ENCODE data around the gene SLC35G4.
"Not testable (repeated sequence)": the region's sequence is repeated elsewhere in the genome, so short reads cannot be mapped to it uniquely, and the experiment has no call there.

The SLC35G4 gene

GRCh38 chr18:11578799-11579198, 30.6 kb upstream of the SLC35G4 start:
- no peaks in the 10 kb centered on the region for H3K36me3 ChIP-seq (ENCODE audit: control insufficient read depth, insufficient read depth, low read length)
- H3K9me3 ChIP-seq (ENCODE audit: control insufficient read depth, insufficient read depth, low read length) = no peaks in the 10 kb centered on the region
- H3K4me3 ChIP-seq (ENCODE audit: low read length) = no peak overlapping the region
- H3K27ac ChIP-seq (ENCODE audit: low read length) = no peak overlapping the region
- DNase-seq (ENCODE audit: low read depth, low spot score) = no peak
- no peaks in the 10 kb centered on the region for H3K27me3 ChIP-seq (ENCODE audit: control insufficient read depth, insufficient read depth, low read length)
- WGBS (ENCODE audit: insufficient coverage, insufficient read length) = no CpG with 5 or more reads among the region's 3 CpGs
- no peaks in the 10 kb centered on the region for H3K4me1 ChIP-seq (ENCODE audit: control insufficient read depth, insufficient read depth, low read length)

GRCh38 chr18:11579916-11580315, 29.5 kb upstream of the SLC35G4 start:
- Histone ChIP-seq H3K27me3 (ENCODE audit: control insufficient read depth, insufficient read depth, low read length) (no peaks in the 10 kb centered on the region), H3K4me3 (ENCODE audit: low read length) (no peak overlapping the region), H3K27ac (ENCODE audit: low read length) (no peak overlapping the region), H3K9me3 (ENCODE audit: control insufficient read depth, insufficient read depth, low read length) (no peaks in the 10 kb centered on the region), H3K36me3 (ENCODE audit: control insufficient read depth, insufficient read depth, low read length) (no peaks in the 10 kb centered on the region), H3K4me1 (ENCODE audit: control insufficient read depth, insufficient read depth, low read length) (no peaks in the 10 kb centered on the region)
- no CpG with 5 or more reads among the region's 15 CpGs for WGBS (ENCODE audit: insufficient coverage, insufficient read length)
- no peak for DNase-seq (ENCODE audit: low read depth, low spot score)

- H3K4me1 ChIP-seq (ENCODE audit: control insufficient read depth, insufficient read depth, low read length) = no peaks in the 10 kb centered on the region
Measured at GRCh38 chr18:11581286-11581685, 28.1 kb upstream of the SLC35G4 start.

DNA sequence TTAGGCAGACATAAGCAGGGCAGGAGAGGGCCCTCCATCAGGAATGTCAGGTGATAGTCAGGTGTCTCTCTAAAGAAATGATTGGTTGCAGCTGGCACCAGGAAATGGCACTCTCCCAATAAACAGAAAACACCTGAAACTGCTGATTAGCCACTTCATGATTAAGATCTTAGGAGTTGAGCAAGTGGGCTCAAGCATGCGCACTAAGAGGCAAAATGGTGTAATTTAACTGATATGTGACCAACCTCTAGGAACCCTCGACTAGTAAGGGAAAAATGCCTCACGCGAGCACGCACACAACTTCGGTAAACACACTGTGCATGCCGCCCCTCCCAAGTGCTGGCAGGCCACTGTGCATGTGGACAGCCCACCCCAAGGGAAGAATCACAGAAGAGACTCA, 23.8 kb upstream of the SLC35G4 start:
- H3K4me3 ChIP-seq (ENCODE audit: low read length) = no peak overlapping the region
- no CpG with 5 or more reads among the region's 7 CpGs for WGBS (ENCODE audit: insufficient coverage, insufficient read length)

More at GRCh38 chr18:11581286-11581685, 28.1 kb upstream of the SLC35G4 start:
- DNase-seq (ENCODE audit: low read depth, low spot score) = no peak
- H3K27ac ChIP-seq (ENCODE audit: low read length) = no peak overlapping the region
- H3K36me3 ChIP-seq (ENCODE audit: control insufficient read depth, insufficient read depth, low read length) = no peaks in the 10 kb centered on the region
- WGBS (ENCODE audit: insufficient coverage, insufficient read length) = no CpG with 5 or more reads among the region's 2 CpGs
- H3K27me3 ChIP-seq (ENCODE audit: control insufficient read depth, insufficient read depth, low read length) = no peaks in the 10 kb centered on the region
- H3K9me3 ChIP-seq (ENCODE audit: control insufficient read depth, insufficient read depth, low read length) = no peaks in the 10 kb centered on the region
- H3K4me3 ChIP-seq (ENCODE audit: low read length) = no peak overlapping the region

GRCh38 chr18:11586896-11587295, 22.5 kb upstream of the SLC35G4 start:
- Histone ChIP-seq H3K27ac (ENCODE audit: low read length) (no peak overlapping the region), H3K9me3 (ENCODE audit: control insufficient read depth, insufficient read depth, low read length) (no peaks in the 10 kb centered on the region), H3K36me3 (ENCODE audit: control insufficient read depth, insufficient read depth, low read length) (no peaks in the 10 kb centered on the region), H3K27me3 (ENCODE audit: control insufficient read depth, insufficient read depth, low read length) (no peaks in the 10 kb centered on the region), H3K4me3 (ENCODE audit: low read length) (no peak overlapping the region), H3K4me1 (ENCODE audit: control insufficient read depth, insufficient read depth, low read length) (no peaks in the 10 kb centered on the region)
- DNase-seq (ENCODE audit: low read depth, low spot score) = no peak
- WGBS (ENCODE audit: insufficient coverage, insufficient read length) = no CpG with 5 or more reads among the region's 3 CpGs

More for the DNA sequence above, 23.8 kb upstream of the SLC35G4 start:
- Histone ChIP-seq H3K27me3 (ENCODE audit: control insufficient read depth, insufficient read depth, low read length) (no peaks in the 10 kb centered on the region), H3K9me3 (ENCODE audit: control insufficient read depth, insufficient read depth, low read length) (no peaks in the 10 kb centered on the region), H3K4me1 (ENCODE audit: control insufficient read depth, insufficient read depth, low read length) (no peaks in the 10 kb centered on the region), H3K36me3 (ENCODE audit: control insufficient read depth, insufficient read depth, low read length) (no peaks in the 10 kb centered on the region), H3K27ac (ENCODE audit: low read length) (no peak overlapping the region)
- DNase-seq (ENCODE audit: low read depth, low spot score) = no peak

GRCh38 chr18:11587432-11587831, 22.0 kb upstream of the SLC35G4 start:
- WGBS (ENCODE audit: insufficient coverage, insufficient read length) = no CpG with 5 or more reads among the region's 2 CpGs
- Histone ChIP-seq H3K9me3 (ENCODE audit: control insufficient read depth, insufficient read depth, low read length) (no peaks in the 10 kb centered on the region), H3K27ac (ENCODE audit: low read length) (no peak overlapping the region), H3K4me1 (ENCODE audit: control insufficient read depth, insufficient read depth, low read length) (no peaks in the 10 kb centered on the region), H3K27me3 (ENCODE audit: control insufficient read depth, insufficient read depth, low read length) (no peaks in the 10 kb centered on the region), H3K4me3 (ENCODE audit: low read length) (no peak overlapping the region), H3K36me3 (ENCODE audit: control insufficient read depth, insufficient read depth, low read length) (no peaks in the 10 kb centered on the region)
- DNase-seq (ENCODE audit: low read depth, low spot score) = no peak

DNA sequence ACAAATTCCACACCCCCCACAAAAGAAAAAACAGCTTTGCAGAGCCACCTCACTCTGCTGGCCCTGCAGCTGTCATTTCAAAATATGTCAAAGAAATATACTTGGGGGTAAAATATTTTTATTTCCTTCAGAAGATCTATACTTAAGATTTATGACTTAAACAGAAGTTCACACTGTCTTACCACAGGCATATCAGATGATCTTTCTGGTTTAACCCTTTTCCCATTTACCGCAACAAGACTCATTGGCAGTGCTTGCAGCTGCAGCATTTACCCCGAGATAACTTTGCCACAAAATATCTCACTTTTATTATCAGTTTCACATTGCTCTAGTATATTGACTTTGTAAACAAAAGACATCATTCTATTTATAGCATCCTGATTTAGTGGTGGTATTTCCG, 21.6 kb upstream of the SLC35G4 start:
- Histone ChIP-seq H3K27ac (ENCODE audit: low read length) (no peak overlapping the region), H3K9me3 (ENCODE audit: control insufficient read depth, insufficient read depth, low read length) (no peaks in the 10 kb centered on the region), H3K27me3 (ENCODE audit: control insufficient read depth, insufficient read depth, low read length) (no peaks in the 10 kb centered on the region), H3K4me3 (ENCODE audit: low read length) (no peak overlapping the region), H3K36me3 (ENCODE audit: control insufficient read depth, insufficient read depth, low read length) (no peaks in the 10 kb centered on the region), H3K4me1 (ENCODE audit: control insufficient read depth, insufficient read depth, low read length) (no peaks in the 10 kb centered on the region)
- DNase-seq (ENCODE audit: low read depth, low spot score) = no peak
- whole genome bisulfite sequencing (ENCODE audit: insufficient coverage, insufficient read length) = no CpG with 5 or more reads among the region's 3 CpGs

- no peak for DNase-seq (ENCODE audit: low read depth, low spot score)
- H3K27me3 ChIP-seq (ENCODE audit: control insufficient read depth, insufficient read depth, low read length) = no peaks in the 10 kb centered on the region
- no peaks in the 10 kb centered on the region for H3K9me3 ChIP-seq (ENCODE audit: control insufficient read depth, insufficient read depth, low read length)
- 100% methylated on average over 1 of the region's 3 CpGs for WGBS (ENCODE audit: insufficient coverage, insufficient read length)
- no peaks in the 10 kb centered on the region for H3K4me1 ChIP-seq (ENCODE audit: control insufficient read depth, insufficient read depth, low read length)
- no peak overlapping the region for H3K27ac ChIP-seq (ENCODE audit: low read length)
- no peak overlapping the region for H3K4me3 ChIP-seq (ENCODE audit: low read length)
- no peaks in the 10 kb centered on the region for H3K36me3 ChIP-seq (ENCODE audit: control insufficient read depth, insufficient read depth, low read length)
Measured at GRCh38 chr18:11591957-11592356, 17.4 kb upstream of the SLC35G4 start.

GRCh38 chr18:11600321-11600720, 9.1 kb upstream of the SLC35G4 start:
- Histone ChIP-seq H3K27ac (ENCODE audit: low read length) (no peak overlapping the region), H3K4me3 (ENCODE audit: low read length) (no peak overlapping the region), H3K9me3 (ENCODE audit: control insufficient read depth, insufficient read depth, low read length) (no peaks in the 10 kb centered on the region), H3K4me1 (ENCODE audit: control insufficient read depth, insufficient read depth, low read length) (no peaks in the 10 kb centered on the region), H3K36me3 (ENCODE audit: control insufficient read depth, insufficient read depth, low read length) (no peaks in the 10 kb centered on the region), H3K27me3 (ENCODE audit: control insufficient read depth, insufficient read depth, low read length) (no peaks in the 10 kb centered on the region)
- no CpG with 5 or more reads among the region's 3 CpGs for WGBS (ENCODE audit: insufficient coverage, insufficient read length)
- DNase-seq (ENCODE audit: low read depth, low spot score) = no peak

DNA sequence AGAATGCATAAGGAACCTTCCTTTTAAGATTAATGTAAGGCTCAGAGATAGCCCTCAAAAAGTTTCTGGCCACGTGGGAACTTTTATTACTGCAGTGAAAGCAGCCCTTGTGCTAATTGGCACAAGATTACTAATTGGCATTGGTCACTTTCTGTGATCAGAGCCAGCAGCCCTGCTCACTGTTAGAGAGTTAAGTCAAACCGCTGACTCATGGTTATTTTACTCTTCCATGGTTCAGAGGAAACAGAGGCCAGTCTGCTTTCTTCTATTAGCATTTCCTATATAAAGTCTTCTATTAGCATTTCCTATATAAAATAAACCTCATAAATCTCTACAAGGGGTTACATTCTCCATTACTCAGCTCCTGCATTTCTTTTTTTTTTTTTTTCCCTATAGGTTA, 1.5 kb upstream of the SLC35G4 start:
- H3K4me3 ChIP-seq (ENCODE audit: low read length) = no peak overlapping the region
- no peak overlapping the region for H3K27ac ChIP-seq (ENCODE audit: low read length)
- no peaks in the 10 kb centered on the region for H3K27me3 ChIP-seq (ENCODE audit: control insufficient read depth, insufficient read depth, low read length)
- no CpG with 5 or more reads among the region's 2 CpGs for WGBS (ENCODE audit: insufficient coverage, insufficient read length)
- H3K4me1 ChIP-seq (ENCODE audit: control insufficient read depth, insufficient read depth, low read length) = no peaks in the 10 kb centered on the region; the same call in 1 of the 2 replicates
- no peaks in the 10 kb centered on the region for H3K9me3 ChIP-seq (ENCODE audit: control insufficient read depth, insufficient read depth, low read length)
- no peak for DNase-seq (ENCODE audit: low read depth, low spot score)
- no peaks in the 10 kb centered on the region for H3K36me3 ChIP-seq (ENCODE audit: control insufficient read depth, insufficient read depth, low read length)

DNA sequence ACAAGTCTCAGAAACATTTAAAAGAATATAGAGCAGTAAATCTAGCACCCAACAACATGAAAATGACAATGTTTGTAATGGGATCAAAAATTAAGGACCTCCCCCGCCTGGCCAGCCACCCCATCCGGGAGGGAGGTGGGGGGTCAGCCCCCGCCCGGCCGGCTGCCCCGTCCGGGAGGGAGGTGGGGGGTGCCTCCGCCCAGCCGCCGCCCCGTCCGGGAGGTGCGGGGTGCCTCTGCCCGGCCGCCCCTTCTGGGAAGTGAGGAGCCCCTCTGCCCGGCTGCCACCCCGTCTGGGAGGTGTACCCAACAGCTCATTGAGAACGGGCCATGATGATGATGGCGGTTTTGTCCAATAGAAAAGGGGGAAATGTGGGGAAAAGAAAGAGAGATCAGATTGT, 778 bp upstream of the SLC35G4 start:
- not testable (repeated sequence) for H3K4me1 ChIP-seq (ENCODE audit: control insufficient read depth, insufficient read depth, low read length)

More for the DNA sequence above, 778 bp upstream of the SLC35G4 start:
- not testable (repeated sequence) for H3K36me3 ChIP-seq (ENCODE audit: control insufficient read depth, insufficient read depth, low read length); H3K27ac ChIP-seq (ENCODE audit: low read length); H3K4me3 ChIP-seq (ENCODE audit: low read length); DNase-seq (ENCODE audit: low read depth, low spot score); H3K9me3 ChIP-seq (ENCODE audit: control insufficient read depth, insufficient read depth, low read length); H3K27me3 ChIP-seq (ENCODE audit: control insufficient read depth, insufficient read depth, low read length)
- WGBS (ENCODE audit: insufficient coverage, insufficient read length) = no CpG with 5 or more reads among the region's 19 CpGs
